GM21423 (cell line): ENCODE data around the gene ESCO1.
"Not testable (repeated sequence)": the region's sequence is repeated elsewhere in the genome, so short reads cannot be mapped to it uniquely, and the experiment has no call there.

ENCODE experiments used
- ATAC-seq: cut with Tn5 transposase; IDR thresholded peaks from one replicate; pipeline ENCODE4 v1.9.1; 2021; ENCODE audit warnings: mild to moderate bottlenecking, moderate library complexity; ENCODE audit not compliant: unreplicated experiment

ESCO1 gene

DNA sequence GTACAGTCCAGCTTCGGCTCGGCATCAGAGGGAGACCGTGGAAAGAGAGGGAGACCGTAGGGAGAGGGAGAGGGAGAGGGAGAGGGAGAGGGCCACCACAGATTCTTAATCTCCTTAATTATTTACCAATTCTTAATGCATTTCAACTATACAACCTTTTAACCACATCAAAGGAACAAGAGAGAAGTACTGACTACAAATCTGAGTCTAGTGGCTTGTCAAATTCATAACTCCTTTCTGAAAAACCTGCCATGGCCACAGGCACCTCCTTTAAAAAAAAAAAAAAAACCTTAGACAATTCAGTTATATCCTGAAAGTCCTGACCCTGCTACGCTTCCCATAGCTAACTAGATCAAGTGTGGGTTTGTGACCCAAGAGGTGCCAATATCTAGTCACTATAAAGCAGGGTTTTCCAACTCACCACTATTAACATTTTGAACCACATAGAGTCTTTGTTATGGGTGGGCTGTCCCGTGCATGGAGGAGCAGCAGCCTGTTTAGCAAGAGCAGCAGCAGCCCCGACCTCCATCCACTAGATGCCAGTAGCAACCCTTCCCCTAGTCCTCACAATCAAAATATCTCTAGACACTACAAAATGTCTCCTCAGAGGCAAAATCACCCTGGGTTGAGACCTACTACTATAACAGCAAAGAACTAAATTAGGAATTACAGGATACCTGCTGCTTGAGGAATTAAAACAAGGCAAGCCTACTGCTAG is 6.8 kb downstream of the ESCO1 start:
- peak; percentile 48 for ATAC-seq

- not testable (repeated sequence) for ATAC-seq
Measured at GRCh38 chr18:21592361-21592760, 8.1 kb downstream of the ESCO1 start.

- no peak for ATAC-seq
Measured at GRCh38 chr18:21584391-21584790, 16.1 kb downstream of the ESCO1 start.

DNA sequence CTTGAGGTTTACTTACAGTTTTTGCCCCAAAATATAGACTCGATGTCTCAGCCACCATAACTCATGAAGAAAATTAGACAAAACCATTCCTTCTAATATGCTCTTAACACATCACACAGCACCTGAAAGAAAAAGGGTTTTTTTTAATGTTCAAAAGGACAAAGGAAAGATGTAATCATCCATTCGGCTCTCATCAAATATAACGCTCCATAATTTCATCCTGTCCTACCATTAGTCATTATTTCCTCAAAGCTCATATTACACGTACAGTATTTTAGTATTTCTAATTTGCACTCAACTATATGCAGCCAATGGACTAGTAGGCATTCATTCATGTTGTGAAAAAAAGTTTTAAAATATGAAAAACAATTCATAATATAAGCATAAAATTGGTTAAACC is 24.8 kb downstream of the ESCO1 start:
- no peak for ATAC-seq

- no peak for ATAC-seq
Measured at GRCh38 chr18:21571772-21572171, 28.7 kb downstream of the ESCO1 start.

DNA sequence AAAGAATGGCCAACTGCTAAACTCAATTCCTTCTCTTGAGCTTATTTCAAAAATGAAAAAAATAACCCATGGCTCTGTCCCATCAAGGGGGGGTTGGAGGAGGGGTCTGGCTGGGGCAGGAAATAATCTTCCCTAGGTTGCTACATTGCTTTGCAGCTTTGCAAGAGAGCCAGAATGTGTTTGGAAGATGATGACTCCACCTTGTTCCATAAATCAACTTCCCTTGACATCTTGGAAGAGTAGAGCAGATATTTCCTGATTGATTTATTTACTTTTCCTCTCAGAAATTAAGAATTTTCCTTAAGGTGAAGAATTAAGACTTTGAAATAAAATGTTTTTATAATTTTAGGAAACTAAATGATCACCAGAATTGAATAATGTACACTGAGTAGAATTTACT is 41.3 kb downstream of the ESCO1 start:
- no peak for ATAC-seq

GRCh38 chr18:21557607-21558253 is 42.8 kb downstream of the ESCO1 start:
- ATAC-seq: no peak

- ATAC-seq: no peak
Measured at GRCh38 chr18:21550510-21550970, 50.0 kb downstream of the ESCO1 start.

DNA sequence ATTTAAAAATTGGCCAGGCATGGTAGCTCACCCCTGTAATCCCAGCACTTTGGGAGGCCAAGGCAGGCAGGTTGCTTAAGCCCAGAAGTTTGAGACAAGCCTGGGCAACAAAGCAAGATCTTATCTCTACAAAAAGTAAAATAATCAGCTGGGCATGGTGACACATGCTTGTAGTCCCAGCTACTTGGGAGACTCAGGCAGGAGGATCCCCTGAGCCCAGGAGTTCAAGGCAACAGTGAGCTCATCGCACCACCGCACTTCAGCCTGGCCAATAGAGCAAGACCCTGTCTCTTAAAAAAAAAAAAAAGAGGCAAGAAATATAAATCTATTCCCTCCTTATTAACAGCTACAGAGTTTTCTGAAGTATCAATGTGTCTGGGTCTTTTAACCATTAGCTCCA is 51.9 kb downstream of the ESCO1 start:
- no peak for ATAC-seq

GRCh38 chr18:21546423-21546822 is 54.1 kb downstream of the ESCO1 start:
- no peak for ATAC-seq

- no peak for ATAC-seq
Measured at GRCh38 chr18:21538230-21538629, 62.3 kb downstream of the ESCO1 start.

DNA sequence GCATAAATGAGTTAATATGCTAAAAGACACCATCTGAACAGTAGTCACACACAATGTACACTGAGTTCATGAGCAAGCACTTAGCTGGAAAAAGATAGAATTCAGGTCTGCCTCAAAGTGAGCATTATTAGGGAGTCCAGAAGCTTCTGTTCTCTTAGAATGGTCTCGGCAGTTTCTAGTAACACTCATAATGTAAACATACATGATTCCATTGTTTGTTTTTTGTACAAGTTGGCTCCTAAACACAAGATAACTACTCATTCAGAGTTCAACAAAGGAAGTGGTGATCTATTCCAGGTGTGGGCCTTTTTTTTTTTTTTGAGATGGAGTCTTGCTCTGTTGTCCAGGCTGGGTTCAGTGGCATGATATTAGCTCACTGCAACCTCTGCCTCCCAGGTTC is 66.2 kb downstream of the ESCO1 start:
- no peak for ATAC-seq

GRCh38 chr18:21526463-21526862 is 74.0 kb downstream of the ESCO1 start:
- ATAC-seq: no peak

- ATAC-seq: no peak
Measured at GRCh38 chr18:21525916-21526315, 74.6 kb downstream of the ESCO1 start.

DNA sequence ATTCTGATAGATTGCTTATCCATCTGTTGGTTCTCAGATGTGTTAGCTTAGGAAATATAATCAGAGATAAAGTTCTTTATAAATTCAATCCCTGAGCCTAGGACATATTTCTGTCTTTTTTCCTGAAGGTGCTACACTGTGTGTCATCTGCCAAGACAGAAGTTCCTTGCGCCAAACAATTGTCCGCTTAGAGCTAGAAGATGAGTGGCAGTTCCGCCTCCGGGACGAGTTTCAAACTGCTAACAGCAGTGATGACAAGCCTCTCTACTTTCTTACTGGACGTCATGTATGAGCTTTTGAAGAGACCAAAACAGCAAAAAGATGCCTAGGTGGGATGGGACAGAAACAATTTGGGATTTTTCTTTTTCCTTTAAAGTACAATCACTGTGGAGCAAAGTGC is 78.0 kb downstream of the ESCO1 start:
- no peak for ATAC-seq

- no peak for ATAC-seq
Measured at GRCh38 chr18:21513741-21514140, 86.8 kb downstream of the ESCO1 start.

DNA sequence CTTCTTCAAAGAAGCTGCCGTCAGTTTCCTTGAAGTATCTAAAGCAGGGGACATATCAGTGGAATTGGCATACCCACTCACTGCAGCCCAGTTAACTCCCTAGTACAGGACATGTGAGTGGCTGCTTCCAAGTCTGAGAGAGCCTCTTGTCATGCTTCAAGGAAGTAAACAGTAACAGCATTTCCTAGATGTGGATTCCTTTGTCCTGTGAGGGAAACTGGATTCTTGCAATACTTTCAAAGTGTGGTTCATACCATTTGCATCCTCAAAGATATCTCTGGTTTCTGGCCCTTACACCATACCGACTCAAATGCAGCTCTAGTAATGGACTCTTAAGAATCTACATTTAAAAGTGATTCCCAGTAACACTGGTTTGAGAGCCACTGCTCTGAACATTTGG is 87.2 kb downstream of the ESCO1 start:
- no peak for ATAC-seq

GRCh38 chr18:21509062-21509461 is 91.4 kb downstream of the ESCO1 start:
- no peak for ATAC-seq

- ATAC-seq: no peak
Measured at GRCh38 chr18:21507913-21508701, 92.4 kb downstream of the ESCO1 start.

DNA sequence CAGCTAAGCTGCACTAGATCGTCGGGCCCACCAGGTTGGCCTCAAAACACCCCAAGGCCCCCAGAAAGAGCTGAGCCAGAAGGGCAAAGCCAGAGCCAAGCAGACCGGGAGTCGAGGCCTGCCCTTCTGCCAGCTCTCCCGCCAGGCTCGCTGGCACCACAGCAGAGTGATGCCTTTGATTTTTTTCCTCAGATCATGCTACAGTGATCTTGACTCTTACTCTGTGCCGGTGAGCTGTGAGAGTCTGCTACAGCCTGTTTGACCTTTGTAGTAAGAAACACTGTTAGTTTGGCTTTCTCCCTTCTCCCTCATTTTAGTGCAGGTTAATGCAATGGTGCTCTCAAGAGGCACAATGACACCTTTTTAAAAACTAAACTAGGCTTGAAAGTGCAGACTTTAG is 97.8 kb downstream of the ESCO1 start:
- no peak for ATAC-seq

GRCh38 chr18:21499997-21500396 is 100.5 kb downstream of the ESCO1 start:
- ATAC-seq: no peak
